Activated gamma-delta T cell (primary cell): ENCODE data around the gene TBRG1.
"Not testable (repeated sequence)": the region's sequence is repeated elsewhere in the genome, so short reads cannot be mapped to it uniquely, and the experiment has no call there.

Experiments
- DNase-seq: peaks from one replicate; lab custom pipeline; 2025; lab: John Stamatoyannopoulos, UW
- total RNA-seq, 2 donors: gene quantifications; one replicate each; lab custom pipeline; 2026; lab: John Stamatoyannopoulos, UW

Gene TBRG1
- 158 to 177 reads per million in 2 donors for total RNA-seq

- DNase-seq: peak; percentile 71
These were observed at the start of gene TBRG1 for GRCh38 chr11:124622531-124623451. TBRG1 (plus strand) TSS chr11:124622864; CDS start chr11:124623084, 220 bp downstream.

- DNase-seq: no peak
These were observed 44.8 kb upstream of the TBRG1 start for GRCh38 chr11:124577716-124578427.

GRCh38 chr11:124578761-124579160 is 43.9 kb upstream of the TBRG1 start:
- no peak for DNase-seq

GRCh38 chr11:124581817-124582216 is 40.8 kb upstream of the TBRG1 start:
- no peak for DNase-seq

- no peak for DNase-seq
These were observed 40.1 kb upstream of the TBRG1 start for GRCh38 chr11:124582565-124582964.

GRCh38 chr11:124583781-124584180 is 38.9 kb upstream of the TBRG1 start:
- DNase-seq: no peak

GRCh38 chr11:124584681-124585372 is 37.8 kb upstream of the TBRG1 start:
- DNase-seq: no peak

GRCh38 chr11:124586238-124586860 is 36.3 kb upstream of the TBRG1 start:
- DNase-seq: no peak

- DNase-seq: no peak
These were observed 31.2 kb upstream of the TBRG1 start for GRCh38 chr11:124591430-124591829.

- no peak for DNase-seq
These were observed 30.0 kb upstream of the TBRG1 start for GRCh38 chr11:124592627-124593026.

GRCh38 chr11:124595302-124595701 is 27.4 kb upstream of the TBRG1 start:
- no peak for DNase-seq

GRCh38 chr11:124597626-124598025 is 25.0 kb upstream of the TBRG1 start:
- DNase-seq: no peak

- DNase-seq: no peak
These were observed 21.9 kb upstream of the TBRG1 start for GRCh38 chr11:124600621-124601320.

- DNase-seq: no peak
These were observed 20.5 kb upstream of the TBRG1 start for GRCh38 chr11:124602193-124602592.

- not testable (repeated sequence) for DNase-seq
These were observed 19.9 kb upstream of the TBRG1 start for GRCh38 chr11:124602723-124603122.

GRCh38 chr11:124605719-124606118 is 16.9 kb upstream of the TBRG1 start:
- DNase-seq: no peak

GRCh38 chr11:124608147-124608546 is 14.5 kb upstream of the TBRG1 start:
- DNase-seq: no peak

- no peak for DNase-seq
These were observed 12.4 kb upstream of the TBRG1 start for GRCh38 chr11:124610295-124610694.

- DNase-seq: no peak
These were observed 11.6 kb upstream of the TBRG1 start, which contains the start of gene PANX3 for GRCh38 chr11:124611064-124611463. PANX3 (plus strand) TSS chr11:124611428; CDS start chr11:124611557, 129 bp downstream.

GRCh38 chr11:124612045-124612444 is 10.6 kb upstream of the TBRG1 start:
- no peak for DNase-seq
